Activated effector memory CD4-positive, alpha-beta T cell treated with anti-CD3 and anti-CD28 coated beads, Interleukin-2, amount 50 U/mL, for 16 hours (primary cell): ENCODE data around the gene ABR.
"Not testable (repeated sequence)": the region's sequence is repeated elsewhere in the genome, so short reads cannot be mapped to it uniquely, and the experiment has no call there.

ENCODE experiments used
- DNase-seq: peaks from one replicate; pipeline ENCODE4 v3.0.0-alpha.2; 2020

The ABR gene

GRCh38 chr17:1003972-1004768 lies 175.6 kb downstream of the ABR start:
- DNase-seq, result no peak

- no peak for DNase-seq
These were observed 176.2 kb downstream of the ABR start for GRCh38 chr17:1003633-1003971.

- DNase-seq, result no peak
These were observed 176.8 kb downstream of the ABR start for GRCh38 chr17:1002771-1003555.

- DNase-seq, result no peak
These were observed 177.4 kb downstream of the ABR start for GRCh38 chr17:1002412-1002753.

- no peak for DNase-seq
These were observed 178.0 kb downstream of the ABR start for GRCh38 chr17:1001640-1002411.

GRCh38 chr17:1000597-1001461 lies 179.0 kb downstream of the ABR start:
- no peak for DNase-seq

GRCh38 chr17:998111-998510 lies 181.7 kb downstream of the ABR start:
- DNase-seq, result no peak

GRCh38 chr17:996554-997344 lies 183.0 kb downstream of the ABR start, which contains the start of gene TIMM22:
TIMM22 (plus strand) TSS chr17:997129; CDS start chr17:997143, 14 bp downstream.
- DNase-seq, result peak; percentile 97

- not testable (repeated sequence) for DNase-seq
These were observed 184.5 kb downstream of the ABR start for GRCh38 chr17:995324-995723.

GRCh38 chr17:992933-993332 lies 186.8 kb downstream of the ABR start:
- no peak for DNase-seq

- DNase-seq, result no peak
These were observed 191.2 kb downstream of the ABR start for GRCh38 chr17:988561-988960.

GRCh38 chr17:987931-988330 lies 191.8 kb downstream of the ABR start:
- DNase-seq, result no peak

- no peak for DNase-seq
These were observed 193.4 kb downstream of the ABR start for GRCh38 chr17:986322-986929.

- no peak for DNase-seq
These were observed 195.9 kb downstream of the ABR start for GRCh38 chr17:983921-984320.

- DNase-seq, result no peak
These were observed 198.5 kb downstream of the ABR start for GRCh38 chr17:981292-981658.

- peak; percentile 90 for DNase-seq
These were observed 199.1 kb downstream of the ABR start for GRCh38 chr17:980406-981291.

- DNase-seq, result peak; percentile 96
These were observed 200.0 kb downstream of the ABR start, which contains the start of gene NXN for GRCh38 chr17:979539-980405. NXN (minus strand) TSS chr17:979776.

- DNase-seq, result no peak
These were observed 200.6 kb downstream of the ABR start for GRCh38 chr17:979212-979538.
